Activated CD4-positive, alpha-beta T cell treated with anti-CD3 and anti-CD28 coated beads, Interleukin-2, Interleukin-6, amounts not matched to agents 100 ng/mL and 50 ng/mL, durations not matched to agents 16 hours and 8 hours (primary cell): ENCODE results near the gene COX6B2.

Source experiments
- DNase-seq: peaks from one replicate; pipeline ENCODE4 v3.0.0-alpha.2; 2020

COX6B2 gene

GRCh38 chr19:55383279-55384130 lies 29.0 kb upstream of the COX6B2 start:
- DNase-seq = peak; percentile 68

GRCh38 chr19:55382522-55383054 lies 28.1 kb upstream of the COX6B2 start:
- no peak for DNase-seq

GRCh38 chr19:55382013-55382412 lies 27.5 kb upstream of the COX6B2 start:
- no peak for DNase-seq

- no peak for DNase-seq
Observed at GRCh38 chr19:55379174-55379573, 24.7 kb upstream of the COX6B2 start.

GRCh38 chr19:55377356-55378131 lies 23.0 kb upstream of the COX6B2 start:
- no peak for DNase-seq

- no peak for DNase-seq
Observed at GRCh38 chr19:55376241-55376933, 21.9 kb upstream of the COX6B2 start, which contains the start of gene TMEM190. Gene TMEM190 (plus strand): TSS chr19:55376826. CDS start chr19:55376854, 28 bp downstream.

- DNase-seq = no peak
Observed at GRCh38 chr19:55373993-55374757, 19.7 kb upstream of the COX6B2 start.

- DNase-seq = no peak
Observed at GRCh38 chr19:55373306-55373992, 18.9 kb upstream of the COX6B2 start.

GRCh38 chr19:55372316-55373081 lies 18.0 kb upstream of the COX6B2 start:
- DNase-seq = no peak

GRCh38 chr19:55370305-55370988 lies 15.9 kb upstream of the COX6B2 start, which contains the start of gene IL11:
Gene IL11 (minus strand): TSS chr19:55370463. CDS start chr19:55370310, 153 bp downstream.
- no peak for DNase-seq

- no peak for DNase-seq
Observed at GRCh38 chr19:55369653-55370304, 15.3 kb upstream of the COX6B2 start.

- no peak for DNase-seq
Observed at GRCh38 chr19:55368701-55369563, 14.4 kb upstream of the COX6B2 start.

- no peak for DNase-seq
Observed at GRCh38 chr19:55368106-55368505, 13.6 kb upstream of the COX6B2 start.

GRCh38 chr19:55366790-55367189 lies 12.3 kb upstream of the COX6B2 start:
- no peak for DNase-seq

- no peak for DNase-seq
Observed at GRCh38 chr19:55365964-55366363, 11.4 kb upstream of the COX6B2 start.

GRCh38 chr19:55365245-55365644 lies 10.7 kb upstream of the COX6B2 start:
- DNase-seq = no peak

- DNase-seq = no peak
Observed at GRCh38 chr19:55362990-55363716, 8.6 kb upstream of the COX6B2 start, which contains the start of gene GARIN5B. Gene GARIN5B (minus strand): TSS chr19:55363260. CDS start chr19:55363066, 194 bp downstream.
